Endodermal cell (in vitro differentiated cells): Measurements from ENCODE around the gene PI4KA. TPM values are rescaled to one million over a fixed set of nuclear protein-coding genes. Genes with fewer than 3 reads are reported as not detected.
"Not testable (repeated sequence)": the region's sequence is repeated elsewhere in the genome, so short reads cannot be mapped to it uniquely, and the experiment has no call there.

Source experiments
- DNase-seq: peaks from one replicate; pipeline ENCODE4 v3.0.0-alpha.2; 2017
- H3K27ac ChIP-seq: 2 replicates; pipeline ENCODE4 v1.5.1; 2013; ENCODE audit warnings: mild to moderate bottlenecking, low read depth, low read length, moderate library complexity
- H3K27me3 ChIP-seq: 2 replicates; pipeline ENCODE4 v1.6.1; 2013; ENCODE audit warnings: mild to moderate bottlenecking, low read length, moderate library complexity; ENCODE audit not compliant: insufficient read depth, control insufficient read depth, poor library complexity, severe bottlenecking
- H3K36me3 ChIP-seq: 2 replicates; pipeline ENCODE4 v1.7.0; 2013; ENCODE audit warnings: mild to moderate bottlenecking, low read length, moderate library complexity; ENCODE audit not compliant: control insufficient read depth, insufficient read depth
- H3K4me1 ChIP-seq: one replicate; pipeline ENCODE4 v1.7.0; 2013; ENCODE audit warnings: low read length; ENCODE audit not compliant: control insufficient read depth, insufficient read depth
- H3K4me3 ChIP-seq: 2 replicates; pipeline ENCODE4 v1.5.1; 2013; ENCODE audit warnings: mild to moderate bottlenecking, low read length, moderate library complexity
- H3K9ac ChIP-seq: 2 replicates; pipeline ENCODE4 v1.6.1; 2013; ENCODE audit warnings: mild to moderate bottlenecking, low read length, moderate library complexity; ENCODE audit not compliant: poor library complexity, severe bottlenecking; ENCODE audit errors: extremely low read depth
- H3K9me3 ChIP-seq: 2 replicates; pipeline ENCODE4 v1.6.1; 2013; ENCODE audit warnings: mild to moderate bottlenecking, low read length, moderate library complexity; ENCODE audit not compliant: control insufficient read depth
- H3K27ac Mint-ChIP-seq: 2 replicates; pipeline ENCODE4 v1.8.0; 2020; ENCODE audit warnings: mixed read lengths
- H3K27me3 Mint-ChIP-seq: 2 replicates; pipeline ENCODE4 v1.8.0; 2021; ENCODE audit warnings: mild to moderate bottlenecking, mixed read lengths; ENCODE audit not compliant: insufficient read depth
- H3K36me3 Mint-ChIP-seq: 2 replicates; pipeline ENCODE4 v1.8.0; 2020; ENCODE audit warnings: low read depth, mixed read lengths
- H3K4me1 Mint-ChIP-seq: 2 replicates; pipeline ENCODE4 v1.8.0; 2020; ENCODE audit warnings: mixed read lengths
- H3K4me3 Mint-ChIP-seq: 2 replicates; pipeline ENCODE4 v1.8.0; 2020; ENCODE audit warnings: mild to moderate bottlenecking, moderate library complexity, mixed read lengths
- H3K9me3 Mint-ChIP-seq: 2 replicates; pipeline ENCODE4 v1.8.0; 2020; ENCODE audit warnings: mild to moderate bottlenecking, mixed read lengths
- CTCF ChIP-seq: fragments of 200-600 bp; sonication (generic); conservative IDR thresholded peaks from 2 replicates; pipeline ENCODE4 v1.5.0; 2021; ENCODE audit warnings: antibody characterized with exemption, mild to moderate bottlenecking
- WGBS, 2 experiments: methylation state at CpG; one replicate each; pipeline versions ENCODE4 v1.1.5 to v1.1.7; 2013; ENCODE audit warnings: missing lambda C conversion rate in 2 of 2, mixed read lengths in 1 of 2; ENCODE audit not compliant: insufficient coverage in 1 of 2, insufficient read length in 1 of 2; 5-methylcytosine and 5-hydroxymethylcytosine counted together
- total RNA-seq, 2 donors: library from RNA; stranded (reverse); fragmentation: NEBNext Ultra II Directional in 1 of 2; extraction: Animal tissue kit (Norgen Biotek cat#: 25700) in 1 of 2; gene quantifications; 2 replicates in 1 of 2; 3 replicates in 1 of 2; pipeline ENCODE4 v1.2.1, GENCODE V29; 2021

PI4KA gene
- total RNA-seq, 2 donors from 2014 or later = 49.0 to 62.0 TPM

- no peaks in the 10 kb centered on the region for H3K9me3 Mint-ChIP-seq
- H3K36me3 ChIP-seq = no peaks in the 10 kb centered on the region
- no peak overlapping the region for H3K27ac ChIP-seq
- H3K9me3 ChIP-seq = no peaks in the 10 kb centered on the region
- H3K36me3 Mint-ChIP-seq = no peaks in the 10 kb centered on the region
- no peak overlapping the region for H3K4me3 ChIP-seq
- H3K27me3 Mint-ChIP-seq = peaks cover 4% of the 10 kb centered on the region
- no peak overlapping the region for H3K9ac ChIP-seq
- H3K4me3 Mint-ChIP-seq = no peak overlapping the region
- WGBS, 2 experiments = 92 to 100% methylated on average over 2 of the region's 2 CpGs
- no peaks in the 10 kb centered on the region for H3K27me3 ChIP-seq
- H3K4me1 ChIP-seq = no peaks in the 10 kb centered on the region
- no peak for TF ChIP-seq CTCF
- no peaks in the 10 kb centered on the region for H3K4me1 Mint-ChIP-seq
- DNase-seq = no peak
- no peak overlapping the region for H3K27ac Mint-ChIP-seq
These were observed 44.5 kb upstream of the PI4KA start for GRCh38 chr22:20903093-20903492.

DNA sequence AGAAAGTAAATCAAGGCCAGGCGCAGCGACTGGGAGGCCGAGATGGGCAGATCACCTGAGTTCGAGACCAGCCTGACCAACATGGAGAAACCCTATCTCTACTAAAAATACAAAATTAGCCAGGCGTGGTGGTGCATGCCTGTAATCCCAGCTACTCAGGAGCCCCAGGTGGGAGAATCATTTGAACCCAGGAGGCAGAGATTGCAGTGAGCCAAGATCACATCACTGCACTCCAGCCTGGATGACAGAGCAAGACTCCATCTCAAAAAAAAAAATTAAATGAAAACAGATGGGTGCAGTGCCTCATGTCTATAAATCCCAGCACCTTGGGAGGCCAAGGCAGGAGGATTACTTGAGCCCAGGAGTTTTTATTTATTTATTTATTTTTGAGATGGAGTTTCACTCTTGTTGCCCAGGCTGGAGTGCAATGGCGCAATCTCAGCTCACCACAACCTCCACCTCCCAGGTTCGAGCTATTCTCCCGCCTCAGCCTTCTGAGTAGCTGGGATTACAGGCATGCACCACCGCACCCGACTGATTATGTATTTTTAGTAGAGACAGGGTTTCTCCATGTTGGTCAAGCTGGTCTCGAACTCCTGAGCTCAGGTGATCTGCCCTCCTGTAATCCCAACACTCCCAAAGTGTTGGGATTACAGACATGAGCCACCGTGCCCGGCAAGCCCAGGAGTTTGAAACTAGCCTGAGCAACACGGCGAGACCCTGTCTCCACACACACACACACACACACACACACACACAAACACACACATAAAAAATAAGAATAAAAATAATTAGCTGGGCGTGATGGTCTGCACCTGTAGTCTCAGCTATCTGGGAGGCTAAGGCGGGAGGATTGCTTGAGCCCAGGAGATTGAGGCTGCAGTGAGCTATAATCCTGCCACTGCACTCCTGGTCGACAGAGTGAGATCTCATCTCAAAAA is 42.8 kb upstream of the PI4KA start:
- H3K4me3 Mint-ChIP-seq, H3K36me3 Mint-ChIP-seq, H3K4me1 ChIP-seq, H3K27ac Mint-ChIP-seq, H3K9ac ChIP-seq, H3K9me3 ChIP-seq, DNase-seq, H3K27ac ChIP-seq, H3K4me1 Mint-ChIP-seq, H3K27me3 Mint-ChIP-seq, H3K36me3 ChIP-seq, H3K9me3 Mint-ChIP-seq, H3K4me3 ChIP-seq, H3K27me3 ChIP-seq: not testable (repeated sequence)
- WGBS, 2 experiments = 93% methylated on average over 12 of the region's 18 CpGs; no CpG with 5 or more reads in 1 of the 2 experiments

DNA sequence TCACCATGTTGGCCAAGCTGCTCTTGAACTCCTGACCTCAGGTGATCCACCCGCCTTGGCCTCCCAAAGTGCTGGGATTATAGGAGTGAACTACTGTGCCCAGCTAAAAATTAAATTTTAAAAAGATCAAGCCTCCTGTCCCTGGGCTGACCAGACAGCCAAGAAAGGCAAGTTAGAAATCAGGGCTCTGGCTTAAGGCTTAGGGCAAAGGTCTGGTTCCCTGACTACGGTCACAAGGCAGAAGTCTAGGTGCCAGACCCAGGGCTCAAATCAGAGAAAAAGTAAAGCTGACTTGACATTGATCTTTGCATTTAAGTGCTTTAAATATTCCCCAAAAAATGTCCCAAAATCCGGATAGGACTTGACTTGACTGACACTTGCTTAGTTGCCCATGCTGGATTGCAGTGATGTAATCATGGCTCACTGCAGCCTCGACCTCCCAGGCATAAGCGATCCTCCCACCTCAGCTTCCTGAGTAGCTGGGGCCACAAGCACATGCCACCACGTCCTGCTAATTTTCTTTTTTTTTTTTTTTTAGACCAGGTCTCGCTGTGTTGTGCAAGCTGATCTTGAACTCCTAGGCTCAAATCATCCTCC is 41.3 kb upstream of the PI4KA start:
- H3K9ac ChIP-seq = no peak overlapping the region
- H3K27ac ChIP-seq = no peak overlapping the region
- H3K4me3 ChIP-seq = no peak overlapping the region
- DNase-seq = no peak
- peaks cover under 1% of the 10 kb centered on the region for H3K27me3 Mint-ChIP-seq
- WGBS, 2 experiments = 91 to 93% methylated on average over 5 to 7 of the region's 7 CpGs
- no peak for TF ChIP-seq CTCF
- no peaks in the 10 kb centered on the region for H3K4me1 Mint-ChIP-seq
- no peak overlapping the region for H3K4me3 Mint-ChIP-seq
- H3K36me3 Mint-ChIP-seq = no peaks in the 10 kb centered on the region
- no peaks in the 10 kb centered on the region for H3K27me3 ChIP-seq
- H3K9me3 ChIP-seq = no peaks in the 10 kb centered on the region
- H3K27ac Mint-ChIP-seq = no peak overlapping the region
- no peaks in the 10 kb centered on the region for H3K9me3 Mint-ChIP-seq
- H3K4me1 ChIP-seq = no peaks in the 10 kb centered on the region
- H3K36me3 ChIP-seq = no peaks in the 10 kb centered on the region

DNA sequence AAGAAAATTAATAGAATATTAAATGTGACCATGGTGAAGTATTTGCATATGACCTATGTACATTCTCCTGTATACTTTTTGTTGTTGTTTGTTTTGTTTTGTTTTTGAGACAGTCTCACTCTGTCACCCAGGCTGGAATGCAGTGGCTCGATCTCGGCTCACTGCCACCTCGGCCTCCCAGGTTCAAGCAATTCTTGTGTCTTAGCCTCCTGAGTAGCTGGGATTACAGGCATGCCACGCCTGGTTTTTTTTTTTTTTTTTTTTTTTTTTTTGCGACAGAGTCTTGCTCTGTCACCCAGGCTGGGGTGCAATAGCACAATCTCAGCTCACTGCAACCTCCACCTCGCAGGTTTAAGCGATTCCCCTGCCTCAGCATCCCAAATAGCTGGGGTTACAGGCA is 39.1 kb upstream of the PI4KA start:
- H3K4me1 Mint-ChIP-seq, H3K27me3 Mint-ChIP-seq, H3K4me1 ChIP-seq: not testable (repeated sequence)

More for the DNA sequence above, 39.1 kb upstream of the PI4KA start:
- DNase-seq, H3K9ac ChIP-seq, H3K27me3 ChIP-seq, H3K4me3 Mint-ChIP-seq, H3K9me3 Mint-ChIP-seq, H3K27ac Mint-ChIP-seq, H3K9me3 ChIP-seq, H3K27ac ChIP-seq, H3K36me3 ChIP-seq, H3K36me3 Mint-ChIP-seq, H3K4me3 ChIP-seq: not testable (repeated sequence)
- WGBS, 2 experiments = 89% methylated on average over 6 of the region's 7 CpGs; no CpG with 5 or more reads in 1 of the 2 experiments
